ENCODE results near the gene MED13L.

The MED13L gene

GRCh38 chr12:116246490-116247179 is 30.9 kb downstream of the MED13L start:
- H3K4me3 ChIP-seq (ENCODE audit: low read depth, low read length) = no peak overlapping the region
- H3K27ac ChIP-seq = no peak overlapping the region
- no peaks in the 10 kb centered on the region for H3K27me3 ChIP-seq (ENCODE audit: insufficient read depth, low read depth, severe bottlenecking)
- no peak for TF ChIP-seq CTCF (IDR thresholded peaks at IDR 0.05; ENCODE audit: low read depth, low read length)
- no peaks in the 10 kb centered on the region for H3K9me3 ChIP-seq (ENCODE audit: severe bottlenecking)
- H3K36me3 ChIP-seq = no peaks in the 10 kb centered on the region
- no peak for DNase-seq

GRCh38 chr12:116245189-116245588 is 32.3 kb downstream of the MED13L start:
- DNase-seq = no peak
- TF ChIP-seq CTCF (IDR thresholded peaks at IDR 0.05; ENCODE audit: low read depth, low read length) = no peak
- Histone ChIP-seq H3K9me3 (ENCODE audit: severe bottlenecking) (no peaks in the 10 kb centered on the region), H3K36me3 (no peaks in the 10 kb centered on the region), H3K4me3 (ENCODE audit: low read depth, low read length) (no peak overlapping the region), H3K27me3 (ENCODE audit: insufficient read depth, low read depth, severe bottlenecking) (no peaks in the 10 kb centered on the region), H3K27ac (no peak overlapping the region)

- DNase-seq = no peak
- H3K27me3 ChIP-seq (ENCODE audit: insufficient read depth, low read depth, severe bottlenecking) = no peaks in the 10 kb centered on the region
- no peaks in the 10 kb centered on the region for H3K36me3 ChIP-seq
- no peak for TF ChIP-seq CTCF (IDR thresholded peaks at IDR 0.05; ENCODE audit: low read depth, low read length)
- H3K4me3 ChIP-seq (ENCODE audit: low read depth, low read length) = no peak overlapping the region
- H3K27ac ChIP-seq = no peak overlapping the region
- H3K9me3 ChIP-seq (ENCODE audit: severe bottlenecking) = no peaks in the 10 kb centered on the region
Measured at GRCh38 chr12:116244474-116245090, 32.9 kb downstream of the MED13L start.

- Histone ChIP-seq H3K27ac (no peak overlapping the region), H3K4me3 (ENCODE audit: low read depth, low read length) (no peak overlapping the region)
- no peak for DNase-seq
Measured at GRCh38 chr12:116244001-116244400, 33.5 kb downstream of the MED13L start.

GRCh38 chr12:116242740-116243139 is 34.8 kb downstream of the MED13L start:
- H3K9me3 ChIP-seq (ENCODE audit: severe bottlenecking) = no peaks in the 10 kb centered on the region
- no peak overlapping the region for H3K27ac ChIP-seq
- H3K27me3 ChIP-seq (ENCODE audit: insufficient read depth, low read depth, severe bottlenecking) = no peaks in the 10 kb centered on the region
- TF ChIP-seq CTCF (IDR thresholded peaks at IDR 0.05; ENCODE audit: low read depth, low read length) = no peak
- H3K36me3 ChIP-seq = no peaks in the 10 kb centered on the region
- no peak for DNase-seq
- H3K4me3 ChIP-seq (ENCODE audit: low read depth, low read length) = no peak overlapping the region

More at GRCh38 chr12:116244001-116244400, 33.5 kb downstream of the MED13L start:
- TF ChIP-seq CTCF (IDR thresholded peaks at IDR 0.05; ENCODE audit: low read depth, low read length) = no peak
- Histone ChIP-seq H3K36me3 (no peaks in the 10 kb centered on the region), H3K9me3 (ENCODE audit: severe bottlenecking) (no peaks in the 10 kb centered on the region), H3K27me3 (ENCODE audit: insufficient read depth, low read depth, severe bottlenecking) (no peaks in the 10 kb centered on the region)
